AML-193 (cell line): Measurements from ENCODE around the gene COQ10A.
A peak's percentile ranks its signal among the peaks of the same experiment; 100 is the strongest.
"Not testable (repeated sequence)": the region's sequence is repeated elsewhere in the genome, so short reads cannot be mapped to it uniquely, and the experiment has no call there.

Experiments used
- DNase-seq, 2 experiments: peaks; one replicate each; lab custom pipeline; 2025; lab: John Stamatoyannopoulos, UW

Gene COQ10A

DNA sequence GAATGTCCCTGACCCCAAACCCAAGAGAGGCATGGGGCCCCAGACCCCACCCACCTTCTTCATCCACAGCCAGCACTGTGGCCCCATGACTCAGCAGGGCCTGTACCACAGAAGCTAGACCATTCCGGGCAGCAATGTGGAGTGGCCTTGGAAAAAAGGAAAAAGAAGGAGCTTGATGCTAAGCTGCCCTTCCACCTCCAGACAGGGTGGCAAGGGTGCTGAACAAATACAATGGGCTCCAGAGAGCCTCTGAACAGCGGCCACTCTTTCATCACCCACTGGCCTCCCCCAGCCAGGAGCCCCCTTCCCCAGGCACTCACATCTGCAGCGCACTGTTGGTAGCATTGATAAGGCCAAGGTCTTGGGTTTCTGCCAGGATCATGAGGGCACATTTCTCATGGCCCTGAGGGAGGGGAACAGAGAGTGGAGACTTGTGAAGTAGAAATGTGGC is 23.0 kb upstream of the COQ10A start:
- no peak for DNase-seq

DNA sequence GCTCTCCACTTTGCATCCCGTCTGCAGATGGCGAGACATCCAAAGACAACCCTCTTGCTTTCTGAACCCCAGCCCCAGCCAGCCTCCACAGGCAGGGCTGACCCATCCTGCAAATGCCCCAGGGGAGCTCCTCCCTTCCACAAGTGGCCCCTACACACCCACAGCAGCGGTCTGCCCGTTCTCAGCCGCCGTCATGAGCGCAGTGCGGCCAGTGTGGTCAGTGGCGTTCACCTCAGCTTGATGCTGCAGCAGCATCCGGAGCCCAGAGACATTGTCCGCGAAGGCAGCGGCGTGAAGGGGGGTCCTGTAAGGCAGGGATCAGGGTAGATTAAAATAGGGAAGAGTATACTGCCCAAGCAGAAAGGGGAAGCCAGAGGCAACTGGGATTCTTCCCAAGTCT is 22.2 kb upstream of the COQ10A start:
- DNase-seq = no peak

DNA sequence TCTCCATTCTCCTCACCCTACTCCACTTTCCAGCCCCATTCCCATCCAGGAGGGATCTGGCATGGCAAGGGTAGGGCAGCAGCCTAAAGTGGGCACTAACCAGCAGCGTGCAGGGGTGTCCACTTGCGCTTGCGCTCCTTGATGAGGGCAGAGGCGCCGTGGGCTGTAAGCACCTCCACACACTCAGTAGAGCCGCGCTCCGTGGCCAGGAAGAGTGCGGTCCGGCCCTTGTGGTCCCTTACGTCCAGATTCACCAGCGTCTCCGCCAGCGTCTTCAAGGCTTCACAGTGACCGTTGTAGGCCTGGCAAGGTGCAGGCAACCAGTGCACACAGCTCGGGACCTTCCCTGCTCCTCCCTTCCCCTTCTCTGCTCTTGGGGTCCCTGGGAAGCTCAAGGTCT is 18.8 kb upstream of the COQ10A start:
- DNase-seq = no peak

DNA sequence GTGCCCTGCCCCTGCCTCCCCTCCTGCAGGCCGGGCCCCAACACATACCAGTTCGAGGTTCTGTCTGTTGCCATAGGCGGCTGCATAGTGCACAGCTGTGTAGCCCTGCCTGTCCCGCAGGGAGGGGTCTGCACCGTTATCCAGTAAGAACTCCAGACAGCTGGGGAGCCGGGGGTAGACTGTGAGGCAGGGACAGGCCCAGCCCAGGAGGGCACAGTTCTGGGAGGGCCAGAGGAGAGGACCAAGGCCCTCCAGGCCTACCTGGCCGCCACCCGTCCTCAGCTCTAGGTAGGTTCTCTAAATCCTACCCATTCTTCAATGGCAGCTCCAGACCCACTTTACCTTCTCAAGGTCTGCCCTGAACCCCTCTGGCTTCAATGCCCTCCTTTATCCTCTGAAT is 18.0 kb upstream of the COQ10A start:
- no peak for DNase-seq

DNA sequence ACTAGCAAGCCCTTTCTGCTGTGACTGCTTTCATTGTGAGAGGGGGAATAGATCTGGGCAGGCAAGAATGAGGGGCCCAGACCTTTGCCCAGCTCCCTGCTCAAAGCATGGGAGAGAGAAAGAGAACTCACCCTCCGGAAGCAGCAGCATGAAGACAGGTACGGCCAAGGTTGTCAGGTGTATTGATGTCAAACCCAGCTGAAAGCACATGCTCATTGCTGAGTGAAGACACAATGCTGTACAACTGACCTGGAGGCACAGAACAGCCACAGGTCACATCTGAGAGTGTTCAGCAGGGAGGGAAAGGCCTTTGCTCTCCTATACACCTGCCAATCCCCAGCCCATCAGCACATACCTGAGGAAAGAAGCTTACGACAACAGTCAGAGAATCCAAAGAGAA is 14.1 kb upstream of the COQ10A start:
- no peak for DNase-seq

DNA sequence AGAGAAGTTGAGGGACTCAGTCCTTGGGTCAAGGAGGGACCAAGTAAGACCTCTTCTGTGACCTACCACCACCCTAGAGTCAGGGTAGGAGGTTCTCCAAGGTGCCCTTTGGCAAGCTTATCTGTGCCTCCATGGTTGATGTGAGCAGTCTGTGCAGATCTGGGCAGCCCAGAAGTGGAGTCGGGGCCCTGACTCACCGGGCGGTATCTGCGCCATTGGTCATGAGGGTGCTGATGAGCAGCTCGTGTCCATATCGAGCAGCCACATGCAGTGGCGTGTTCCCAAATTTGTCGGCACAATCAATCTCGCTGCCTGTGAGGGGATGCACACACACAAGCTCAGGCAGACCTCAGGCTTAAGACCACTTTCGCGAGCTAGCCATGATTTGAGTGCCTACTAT is 13.7 kb upstream of the COQ10A start:
- DNase-seq = no peak

DNA sequence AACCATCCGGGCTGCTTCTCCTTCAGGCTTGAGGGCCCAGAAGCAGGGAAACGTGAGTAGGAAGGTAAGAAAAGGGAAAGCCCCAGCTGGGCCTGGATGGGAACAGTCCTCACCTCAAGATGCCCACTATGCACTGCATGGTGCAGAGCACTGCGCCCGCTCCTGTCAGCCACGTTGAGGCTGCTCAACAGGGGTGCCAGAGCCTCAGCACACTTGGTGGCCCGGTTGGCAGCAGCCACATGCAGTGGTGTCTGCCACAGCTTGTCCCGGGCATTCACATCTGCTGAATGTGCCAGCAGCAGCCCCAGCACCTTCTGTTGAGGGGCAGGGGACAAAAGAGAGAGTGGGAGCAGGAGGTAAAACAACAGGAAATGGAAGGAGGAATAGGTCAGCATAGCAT is 11.1 kb upstream of the COQ10A start:
- no peak for DNase-seq

DNA sequence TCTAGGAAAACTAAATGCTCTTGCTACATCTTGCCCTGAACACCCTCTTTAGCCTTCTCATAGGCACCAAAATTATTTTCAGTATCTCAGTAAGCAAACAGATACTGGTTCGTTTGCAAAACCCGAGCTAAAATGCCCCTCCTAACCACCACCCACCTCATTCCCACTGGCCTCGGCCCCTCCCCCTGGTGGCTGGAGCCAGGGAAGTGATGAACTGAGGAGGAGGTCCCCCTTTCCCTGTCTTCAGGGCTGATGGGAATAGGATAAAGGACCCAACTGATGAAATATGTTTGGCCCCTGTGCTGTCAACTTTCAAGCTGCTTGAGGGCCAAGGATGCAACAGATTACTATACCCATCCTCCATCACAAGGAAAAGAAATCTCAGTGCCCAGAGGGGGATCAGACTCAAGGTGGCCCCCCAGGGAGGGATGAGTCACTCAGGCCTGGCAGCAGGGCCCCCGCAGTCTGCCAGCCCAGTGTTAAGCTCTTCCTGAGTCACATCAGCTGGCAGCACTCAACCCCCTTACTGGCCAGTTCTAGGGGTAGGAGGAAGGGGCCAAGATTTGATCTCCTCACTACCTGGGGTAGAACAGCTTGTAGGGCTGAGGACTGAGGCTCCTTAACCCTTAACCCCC is 10.3 kb upstream of the COQ10A start:
- DNase-seq = no peak

DNA sequence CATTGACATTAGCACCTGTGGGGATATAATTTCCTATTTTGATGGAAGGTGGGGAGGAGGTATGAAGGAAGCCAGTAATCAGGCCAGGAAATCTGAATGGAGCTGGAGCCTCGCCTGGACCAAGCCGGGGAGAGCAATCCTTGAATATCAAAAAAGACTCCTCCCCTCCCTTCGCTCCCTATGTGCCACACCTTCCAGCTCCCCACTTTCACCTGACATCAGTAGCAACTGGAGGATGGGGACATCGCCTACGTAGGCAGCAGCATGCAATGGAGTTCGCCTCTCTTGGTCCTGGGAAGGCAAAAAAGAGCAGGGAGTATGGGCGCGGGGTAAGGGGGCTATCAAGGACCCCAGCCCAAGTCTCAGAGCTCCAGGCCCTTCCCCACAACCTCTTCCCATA is 9.7 kb upstream of the COQ10A start:
- DNase-seq = no peak

DNA sequence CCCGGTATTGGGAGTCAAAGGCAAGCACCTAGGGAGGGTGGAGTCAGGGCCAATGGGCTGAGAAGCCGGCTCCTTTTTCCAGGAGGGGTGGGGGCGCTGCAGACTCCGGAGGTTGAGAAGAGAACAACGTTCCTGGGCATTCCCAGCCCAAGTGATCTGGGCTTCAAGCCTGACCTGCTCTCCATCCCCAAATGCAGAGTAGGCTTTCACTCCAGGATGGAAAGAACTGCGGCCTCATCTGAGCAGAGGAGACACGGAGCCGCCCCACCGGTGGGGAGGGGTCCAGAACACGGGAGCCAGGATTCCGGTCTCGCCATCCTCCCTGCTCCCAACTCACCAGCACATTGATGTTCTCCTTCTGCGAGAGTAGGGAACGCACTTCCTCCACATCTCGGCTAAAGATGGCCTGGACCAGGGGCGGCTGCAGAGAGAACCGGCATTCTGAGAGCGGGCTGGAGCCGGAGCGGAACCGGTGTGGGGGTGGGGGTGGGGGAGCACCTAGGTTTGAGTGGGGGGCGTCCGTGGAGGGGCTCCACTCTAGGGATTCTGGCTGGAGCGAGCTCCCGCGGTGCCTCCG is 9.2 kb upstream of the COQ10A start:
- no peak for DNase-seq

DNA sequence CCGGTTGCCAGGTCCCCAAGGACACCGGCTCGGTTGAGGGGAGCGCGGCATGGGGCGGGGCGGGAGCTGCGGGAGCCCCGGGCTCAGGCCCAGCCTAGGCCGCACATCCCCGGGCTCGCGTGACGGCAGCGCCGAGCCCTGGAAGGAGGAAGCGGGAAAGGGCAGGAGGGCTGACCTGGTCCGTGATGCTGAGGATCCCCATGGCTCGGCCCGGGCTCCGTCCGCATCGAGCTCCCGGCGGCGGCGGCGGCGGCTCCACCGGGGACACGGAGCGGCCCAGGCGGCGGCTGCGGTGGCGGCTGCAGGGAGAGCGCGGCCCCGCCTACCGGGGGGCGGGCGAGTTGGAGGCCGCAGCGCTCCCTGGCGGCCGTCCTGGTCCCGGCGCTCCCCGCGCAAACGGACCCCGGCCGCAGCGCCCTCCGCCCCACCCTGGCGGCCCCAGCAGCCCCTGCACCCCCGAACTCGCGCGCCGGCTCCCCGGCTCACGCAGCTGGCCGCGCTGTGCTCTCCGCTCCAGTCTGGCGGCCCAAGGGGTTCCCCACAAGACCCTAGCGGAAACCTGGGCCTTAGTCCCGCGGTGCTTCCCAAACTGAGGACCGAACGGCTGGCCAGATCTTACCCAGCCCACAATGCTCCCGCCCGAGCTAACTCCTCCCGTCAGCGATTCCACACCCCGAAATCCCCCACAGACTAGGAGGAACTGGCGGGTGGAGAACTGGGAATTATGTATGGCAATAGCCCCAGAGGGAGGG is 8.5 kb upstream of the COQ10A start, which contains the start of gene ANKRD52:
TSS of gene ANKRD52 (minus strand) at position 317 of the 752 bp plus-strand sequence. CDS start at position 202, 115 bp downstream.
- peak; percentile 55 to 61 for DNase-seq

DNA sequence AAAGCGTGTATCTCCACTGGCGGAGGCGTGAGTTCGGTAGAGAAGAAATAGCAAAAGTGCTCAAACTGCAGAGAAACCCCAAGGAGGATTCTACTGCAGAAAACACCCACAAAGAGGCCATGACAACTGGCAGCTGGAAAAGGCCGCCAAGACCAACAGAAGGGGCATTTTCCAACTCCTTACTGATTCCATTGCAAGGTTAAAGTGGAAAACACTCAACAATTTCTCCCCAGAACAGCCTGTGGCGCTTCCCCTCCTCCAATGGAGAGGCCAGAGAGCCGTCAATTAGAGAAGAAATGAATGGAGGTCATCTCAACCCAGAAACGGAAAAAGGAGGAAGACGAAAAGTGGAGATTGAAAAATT is 7.9 kb upstream of the COQ10A start:
- DNase-seq = peak in 1 of 2 experiments; percentile 19

DNA sequence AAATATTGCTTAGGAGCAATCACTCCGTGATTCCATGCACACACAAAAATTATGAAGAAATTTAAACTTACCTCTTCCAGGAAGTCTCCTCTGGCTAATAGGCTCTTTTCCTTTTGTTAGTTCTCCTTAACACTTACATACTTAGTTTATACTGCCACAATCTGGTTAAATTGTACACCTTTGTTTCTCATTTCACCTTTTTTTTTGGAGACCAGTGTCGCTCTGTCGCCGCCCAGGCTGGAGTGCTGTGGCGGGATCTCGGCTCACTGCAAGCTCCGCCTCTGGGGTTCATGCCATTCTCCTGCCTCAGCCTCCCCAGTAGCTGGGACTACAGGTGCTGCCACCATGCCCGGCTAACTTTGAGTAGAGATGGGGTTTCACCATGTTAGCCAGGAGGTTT is 6.4 kb upstream of the COQ10A start:
- DNase-seq = no peak

DNA sequence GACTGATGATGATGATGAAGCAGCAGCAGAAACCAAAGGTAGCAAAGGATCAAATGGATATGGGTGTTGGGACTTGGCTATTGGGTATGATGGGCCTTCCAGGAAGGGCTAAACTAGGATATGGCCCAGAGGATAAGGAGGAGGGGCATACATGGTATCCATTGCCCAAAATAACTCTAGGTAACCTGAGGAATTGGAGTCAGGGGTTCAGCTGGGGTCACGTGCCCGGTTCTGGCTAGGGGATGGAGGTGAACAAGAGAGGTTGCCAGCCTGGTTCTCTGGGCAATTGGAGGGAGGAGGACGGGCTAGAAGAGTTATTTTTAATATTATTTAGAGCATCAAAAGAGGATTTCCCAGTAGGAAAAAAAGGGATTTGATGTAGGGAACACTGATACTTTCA is 5.8 kb upstream of the COQ10A start:
- no peak for DNase-seq

DNA sequence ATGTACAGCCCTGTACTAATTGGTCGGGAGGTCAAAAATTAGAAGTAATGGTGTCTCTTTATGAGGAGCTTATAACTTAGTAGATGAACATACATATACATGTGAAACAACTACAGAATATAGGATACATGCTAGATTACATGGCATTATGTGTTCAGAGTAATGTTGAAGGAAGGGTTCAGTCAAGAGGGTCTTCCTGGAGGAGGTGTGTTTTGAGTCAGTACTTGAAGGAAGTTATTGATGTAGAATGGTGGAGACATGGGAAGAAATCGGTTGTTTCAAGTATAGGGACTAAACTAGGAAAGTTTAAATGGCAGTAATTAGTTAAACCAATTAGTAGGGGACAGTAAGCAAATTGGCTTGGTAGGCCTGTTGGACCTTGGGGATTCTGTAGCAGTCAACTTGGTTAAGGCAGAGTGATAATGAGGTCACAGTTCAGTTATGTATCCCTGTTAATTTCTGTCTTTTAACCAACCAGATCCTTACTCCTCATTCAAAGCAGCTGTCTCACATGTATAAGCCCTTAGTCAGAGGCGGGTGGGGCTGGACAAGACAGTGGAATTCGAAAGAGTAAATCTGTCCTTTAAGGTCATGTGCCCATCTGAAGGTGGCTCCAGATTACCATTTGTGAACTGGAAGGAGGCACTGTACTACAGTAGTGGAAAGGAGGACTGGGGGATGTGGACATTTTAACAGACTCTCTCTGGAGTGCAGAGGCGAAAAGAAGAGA is 5.1 kb upstream of the COQ10A start:
- no peak for DNase-seq

DNA sequence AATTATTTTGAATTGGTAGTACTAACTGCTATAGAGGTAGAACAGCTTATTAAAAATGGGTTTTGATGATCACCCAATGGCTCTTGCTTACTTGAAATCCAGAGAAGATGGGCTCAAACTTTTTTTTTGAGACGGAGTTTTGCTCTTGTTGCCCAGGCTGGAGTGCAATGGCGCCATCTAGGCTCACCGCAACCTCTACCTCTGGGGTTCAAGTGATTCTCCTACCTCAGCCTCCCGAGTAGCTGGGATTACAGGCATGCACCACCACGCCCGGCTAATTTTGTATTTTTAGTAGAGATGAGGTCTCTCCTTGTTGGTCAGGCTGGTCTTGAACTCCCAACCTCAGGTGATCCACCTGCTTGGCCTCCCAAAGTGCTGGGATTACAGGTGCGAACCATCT is 3.8 kb upstream of the COQ10A start:
- DNase-seq = not testable (repeated sequence)

DNA sequence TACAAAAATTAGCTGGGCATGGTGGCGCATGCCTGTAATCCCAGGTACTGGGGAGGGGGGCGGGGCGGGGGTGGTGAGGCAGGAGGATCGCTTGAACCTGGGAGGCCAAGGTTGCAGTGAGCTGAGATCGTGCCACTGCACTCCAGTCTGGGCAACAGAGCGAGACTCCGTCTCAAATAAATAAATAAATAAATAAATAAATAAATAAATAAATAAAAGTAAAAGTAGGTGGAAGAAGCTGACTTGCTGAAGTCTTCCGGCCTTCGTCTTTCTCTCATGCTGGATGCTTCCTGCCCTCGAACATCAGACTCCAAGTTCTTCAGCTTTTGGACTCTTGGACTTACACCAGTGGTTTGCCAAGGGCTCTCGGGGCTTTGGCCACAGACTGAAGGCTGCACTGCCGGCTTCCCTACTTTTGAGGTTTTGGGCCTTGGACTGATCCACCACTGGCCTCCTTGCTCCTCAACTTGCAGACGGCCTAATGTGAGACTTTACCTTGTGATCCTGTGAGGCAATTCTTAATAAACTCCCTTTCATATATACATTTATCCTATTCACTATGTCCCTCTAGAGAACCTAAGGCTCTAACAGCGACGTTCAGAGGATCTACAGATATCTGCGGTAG is 562 bp upstream of the COQ10A start:
- not testable (repeated sequence) for DNase-seq

DNA sequence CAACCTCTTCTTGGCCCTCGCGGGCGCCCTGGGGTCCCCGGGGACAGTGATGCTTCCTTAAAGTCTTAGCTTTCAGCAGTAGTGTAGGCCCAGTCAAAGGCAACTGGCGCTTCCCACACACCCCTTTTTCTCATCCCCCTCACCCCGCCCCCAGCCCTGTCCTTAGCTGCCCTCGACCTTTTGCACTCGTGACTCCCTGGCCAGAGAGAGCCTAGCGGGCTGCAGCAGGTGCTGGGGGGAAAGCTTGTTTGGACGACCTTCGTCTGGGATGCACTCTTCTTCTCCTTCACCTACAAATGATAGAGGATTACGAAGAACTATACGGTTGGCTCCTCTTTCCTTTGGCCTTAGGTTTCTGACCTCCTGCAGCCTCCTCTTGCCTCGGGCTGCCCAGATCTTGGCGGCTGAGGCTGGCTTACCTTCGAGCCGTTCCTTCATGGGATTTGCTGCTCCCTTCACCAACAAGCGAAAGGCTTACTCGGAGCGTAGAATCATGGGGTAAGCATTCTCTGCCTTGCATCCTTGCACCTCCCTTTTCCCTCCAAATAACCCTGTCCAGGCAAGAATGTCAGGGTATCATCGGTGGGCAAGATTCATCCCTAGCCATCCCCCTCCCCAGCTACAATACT is 815 bp downstream of the COQ10A start:
- no peak for DNase-seq

DNA sequence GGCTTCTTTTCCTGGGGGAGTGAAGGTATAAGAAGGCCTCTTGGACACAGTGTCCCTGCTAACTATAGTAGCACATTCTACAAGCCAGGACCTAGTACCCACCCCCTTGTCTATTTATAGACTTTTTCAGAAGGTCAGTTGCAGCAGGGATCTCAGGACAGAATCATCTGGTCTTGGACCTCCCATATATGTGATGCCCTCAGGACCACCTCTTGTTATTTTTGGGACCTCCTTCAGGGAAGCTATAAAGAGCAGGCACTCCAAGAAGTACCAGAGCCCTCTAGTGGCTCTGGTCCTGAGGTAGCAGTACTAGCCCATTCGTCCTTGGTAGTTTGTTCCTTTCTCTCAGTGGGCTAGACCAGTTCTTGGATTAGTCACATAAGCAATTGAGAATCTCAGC is 4.3 kb downstream of the COQ10A start:
- peak; percentile 13 to 31 for DNase-seq

DNA sequence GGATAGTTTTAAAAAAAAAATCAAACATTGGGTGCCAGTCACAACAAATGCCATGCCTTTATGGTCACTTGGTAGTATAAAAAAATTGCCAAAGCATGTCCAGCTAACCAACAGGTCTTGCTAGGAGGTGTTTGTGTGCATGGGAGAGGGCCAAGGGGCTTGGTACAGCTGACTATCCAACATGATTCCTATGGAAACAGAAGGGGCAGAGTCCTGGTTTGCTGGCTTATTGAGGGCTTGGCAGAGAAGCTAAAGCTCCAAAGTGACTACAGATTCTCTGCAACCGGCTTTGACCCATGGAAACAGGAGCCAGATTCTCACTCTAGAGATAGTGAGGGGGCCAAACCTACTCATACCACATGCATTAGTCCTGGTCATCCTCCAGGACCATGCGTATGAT is 5.7 kb downstream of the COQ10A start:
- not testable (repeated sequence) for DNase-seq

DNA sequence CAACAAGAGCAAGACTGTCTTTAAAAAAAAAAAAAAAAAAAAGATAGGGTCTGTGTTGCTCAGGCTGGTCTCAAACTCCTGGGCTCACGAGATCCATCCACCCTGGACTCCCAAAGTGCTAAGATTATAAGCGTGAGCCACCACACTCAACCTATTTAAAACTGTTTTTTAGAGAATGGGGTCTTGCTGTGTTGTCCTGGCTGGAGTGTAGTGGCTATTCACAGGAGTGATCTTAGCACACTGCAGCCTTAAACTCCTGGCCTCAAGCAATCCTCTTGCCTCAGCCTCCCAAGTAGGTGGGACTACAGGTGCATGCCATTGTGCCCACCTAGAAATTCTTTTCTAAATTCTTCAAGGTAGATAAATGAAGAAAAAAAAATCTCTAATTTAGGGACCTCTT is 7.6 kb downstream of the COQ10A start:
- no peak for DNase-seq

DNA sequence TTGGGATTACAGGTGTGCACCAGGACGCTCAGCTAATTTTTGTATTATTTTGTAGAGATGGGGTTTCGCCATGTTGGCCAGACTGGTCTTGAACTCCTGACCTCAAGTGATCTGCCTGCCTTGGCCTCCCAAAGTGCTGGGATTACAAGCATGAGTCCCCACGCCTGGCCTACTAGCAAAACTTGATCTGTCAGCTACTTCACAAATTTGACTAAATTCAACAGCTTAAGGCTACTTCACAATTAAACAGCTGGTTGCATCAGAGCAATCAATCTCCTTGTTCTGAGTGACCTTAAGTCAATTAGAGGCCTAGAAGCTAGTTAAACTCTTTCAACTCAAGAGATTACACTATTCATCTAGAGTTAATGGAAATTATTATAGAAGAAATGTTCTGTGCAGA is 12.2 kb downstream of the COQ10A start:
- no peak for DNase-seq
